Stimulated activated CD4-positive, alpha-beta T cell treated with anti-CD3 and anti-CD28 coated beads, Interleukin-2, amount 100 ng/mL, for 48 hours (primary cell): Measurements from ENCODE around the gene STAB2.

ENCODE experiments used
- DNase-seq, 2 donors: peaks; one replicate each; pipeline ENCODE4 v3.0.0-alpha.2; 2020

The STAB2 gene

DNA sequence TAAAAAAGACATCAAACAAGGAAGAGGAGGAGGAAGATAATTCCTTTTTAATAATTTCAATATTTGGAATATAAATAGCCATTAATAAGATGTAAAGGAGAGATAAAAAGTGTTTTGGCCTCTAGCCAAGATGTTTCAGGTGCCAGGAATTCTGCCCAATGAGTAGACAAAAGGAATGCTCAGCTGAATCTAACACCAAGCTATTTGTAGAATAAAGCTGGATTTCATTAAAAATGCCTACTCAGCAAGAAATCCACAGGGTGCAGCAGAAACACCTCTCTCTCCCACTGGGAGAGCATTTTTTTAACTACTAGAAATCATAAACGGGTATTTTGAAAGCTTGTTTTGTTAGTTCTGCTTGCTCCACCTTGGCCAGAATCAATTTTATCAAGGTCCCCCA, 4.1 kb upstream of the STAB2 start:
- no peak for DNase-seq

GRCh38 chr12:103586132-103586531, 941 bp upstream of the STAB2 start:
- DNase-seq = no peak

DNA sequence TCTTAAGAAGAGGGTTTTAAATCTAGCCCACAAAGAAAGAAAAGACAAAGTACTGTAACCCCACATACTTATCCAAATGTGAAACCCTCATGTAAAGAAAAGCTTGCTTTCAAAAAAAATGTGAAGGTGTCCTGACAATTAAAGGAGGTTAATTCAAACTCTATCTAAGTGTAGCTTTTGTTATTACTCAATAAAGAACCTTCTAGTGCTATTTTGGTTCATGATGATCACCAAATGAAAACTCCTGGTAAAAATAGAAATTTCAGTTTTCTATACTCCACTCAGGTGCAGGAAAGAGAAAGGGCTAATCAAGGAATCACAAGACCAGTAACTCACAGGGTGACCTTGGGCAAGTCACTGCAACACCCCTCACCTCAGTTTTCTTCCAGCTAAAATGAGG, 1.6 kb downstream of the STAB2 start:
- DNase-seq = no peak

GRCh38 chr12:103589517-103589916, 2.4 kb downstream of the STAB2 start:
- DNase-seq = no peak

GRCh38 chr12:103590271-103590670, 3.2 kb downstream of the STAB2 start:
- DNase-seq = no peak

- no peak for DNase-seq
These were observed 9.9 kb downstream of the STAB2 start for GRCh38 chr12:103596981-103597380.

DNA sequence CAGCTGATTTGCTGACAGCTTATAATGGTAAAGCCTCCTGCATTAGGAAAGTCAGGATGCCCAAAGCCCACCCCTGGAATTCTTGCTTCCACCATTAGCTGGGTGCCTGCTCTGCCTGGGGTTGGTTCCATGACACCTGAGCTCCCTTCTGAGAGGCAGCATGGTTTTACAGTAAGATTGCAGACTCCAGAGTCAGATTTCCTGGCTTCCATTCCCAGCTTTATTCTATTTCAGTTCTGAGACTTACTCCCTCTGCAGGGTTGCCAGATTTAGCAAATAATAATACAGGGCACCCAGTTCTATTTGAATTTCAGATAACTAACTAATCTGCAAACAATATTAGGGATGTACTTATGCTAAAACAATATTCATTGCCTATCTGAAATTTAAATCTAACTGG, 12.2 kb downstream of the STAB2 start:
- no peak for DNase-seq

DNA sequence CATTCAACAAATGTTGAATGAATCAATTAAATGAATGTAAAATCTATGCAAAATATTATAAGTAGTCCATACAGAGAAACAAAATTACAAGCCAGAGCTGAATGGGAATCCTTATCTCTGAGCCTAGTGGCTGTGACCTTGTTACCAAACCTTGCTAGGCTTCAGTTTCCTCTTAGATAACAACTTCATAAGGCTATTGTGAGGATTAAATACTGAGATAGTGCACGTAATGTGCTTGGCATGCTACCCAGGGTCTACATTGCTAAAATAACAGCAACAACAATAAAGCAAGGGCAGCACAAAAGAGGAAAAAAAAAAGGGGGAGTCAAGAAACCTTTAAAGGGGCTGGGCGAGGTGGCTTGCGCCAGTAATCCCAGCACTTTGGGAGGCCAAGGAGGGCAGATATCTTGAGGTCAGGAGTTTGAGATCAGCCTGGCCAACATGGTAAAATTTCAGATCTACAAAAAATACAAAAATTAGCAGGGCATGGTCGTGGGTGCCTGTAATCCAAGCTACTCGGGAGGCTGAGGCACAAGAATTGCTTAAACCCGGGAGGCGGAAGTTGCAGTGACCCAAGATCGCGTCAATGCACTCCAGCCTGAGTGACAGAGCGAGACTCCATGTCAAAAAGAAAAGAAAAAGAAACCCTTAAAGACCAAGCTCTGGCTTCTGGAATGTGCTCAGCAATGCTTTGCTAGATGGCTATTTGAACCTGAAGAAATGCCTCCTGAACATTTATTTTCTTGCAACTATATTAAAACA, 14.1 kb downstream of the STAB2 start:
- no peak for DNase-seq

DNA sequence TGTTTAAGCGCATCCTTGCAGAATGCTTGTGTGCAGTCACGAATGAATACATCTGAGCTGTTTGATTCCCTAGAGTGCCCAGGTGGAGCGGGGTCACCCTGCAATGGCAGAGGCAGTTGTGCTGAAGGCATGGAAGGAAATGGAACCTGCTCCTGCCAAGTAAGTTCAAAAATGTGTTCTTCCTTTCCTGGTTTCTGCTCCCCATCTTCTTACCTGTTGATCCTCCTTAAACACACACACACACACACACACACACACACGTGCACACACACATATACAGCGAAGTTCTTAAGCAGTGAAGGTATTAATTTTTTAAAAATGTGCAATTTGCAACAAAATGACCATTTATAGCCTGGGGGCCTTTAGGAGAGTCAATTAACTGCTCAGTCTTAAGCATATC, 33.3 kb downstream of the STAB2 start:
- no peak for DNase-seq

GRCh38 chr12:103623716-103624115, 36.6 kb downstream of the STAB2 start:
- no peak for DNase-seq

- no peak for DNase-seq
These were observed 39.4 kb downstream of the STAB2 start for GRCh38 chr12:103626498-103626897.

DNA sequence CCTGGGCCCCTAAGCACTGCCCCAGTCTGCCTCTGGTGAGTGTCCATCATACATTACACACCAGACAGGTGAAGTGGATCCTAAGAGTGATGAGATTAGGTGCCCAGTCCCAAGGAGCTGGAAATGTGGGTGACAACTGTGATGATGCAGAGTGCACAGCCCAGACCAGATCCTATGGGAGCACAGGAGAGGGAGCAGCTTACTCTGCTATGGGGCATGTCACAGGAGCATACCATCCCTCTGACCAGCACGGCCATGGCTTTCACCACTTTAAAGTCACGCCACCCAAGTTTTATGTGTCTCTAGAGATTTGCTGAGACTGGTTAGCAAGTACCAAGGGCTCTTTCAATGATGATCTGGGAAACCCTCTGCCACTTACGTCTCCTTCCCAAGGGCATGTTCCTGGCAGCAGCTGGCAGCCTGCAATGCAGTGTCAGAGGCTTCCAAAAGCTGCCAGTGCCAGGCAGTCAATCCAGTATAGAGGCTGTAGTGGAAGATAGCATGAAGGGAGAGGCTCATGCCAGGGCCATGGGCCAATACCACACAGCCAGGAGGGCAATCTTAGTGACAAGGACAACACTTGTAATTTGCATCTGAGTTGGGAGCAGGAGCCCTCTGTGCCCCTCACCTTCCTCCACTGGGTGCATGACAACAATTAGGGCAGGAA, 40.2 kb downstream of the STAB2 start:
- no peak for DNase-seq

GRCh38 chr12:103632554-103633216, 45.6 kb downstream of the STAB2 start:
- DNase-seq = peak; percentile 65 to 69

DNA sequence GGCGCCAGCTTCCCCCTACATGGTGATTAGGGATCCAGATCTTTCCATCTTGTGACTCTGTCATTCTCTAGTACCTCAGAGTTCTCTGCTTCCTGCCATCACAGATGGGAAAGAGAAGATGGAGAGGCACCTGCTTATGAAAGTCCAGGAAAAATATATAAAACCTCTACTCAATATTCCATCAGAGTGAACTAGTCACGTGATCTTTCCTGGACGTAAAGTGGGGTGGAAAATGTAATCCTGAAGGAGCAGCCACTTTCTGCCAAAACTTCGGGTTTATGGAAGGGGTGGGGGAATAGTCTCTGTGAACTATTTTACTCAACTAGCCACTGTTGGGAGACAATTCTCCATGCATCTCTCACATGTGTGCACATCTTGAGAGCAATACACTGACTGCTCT, 47.7 kb downstream of the STAB2 start:
- DNase-seq = no peak

GRCh38 chr12:103635419-103635818, 48.3 kb downstream of the STAB2 start:
- DNase-seq = no peak

DNA sequence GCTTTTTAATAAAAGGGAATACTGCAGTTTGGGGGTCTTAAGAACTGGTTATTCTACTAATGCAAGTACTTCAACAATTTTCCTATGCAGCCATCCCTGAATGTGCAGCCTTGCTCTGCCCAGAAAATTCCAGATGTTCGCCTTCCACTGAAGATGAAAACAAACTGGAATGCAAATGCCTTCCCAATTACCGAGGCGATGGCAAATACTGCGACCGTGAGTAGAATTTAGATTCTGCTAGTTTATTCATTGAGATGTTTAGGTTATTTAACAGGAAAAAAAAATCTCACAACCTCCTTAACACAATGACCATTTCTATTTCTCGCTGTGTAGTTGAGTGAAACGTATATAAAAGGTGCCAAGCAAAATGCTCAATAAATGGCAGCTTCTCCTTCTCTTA, 49.9 kb downstream of the STAB2 start:
- no peak for DNase-seq

DNA sequence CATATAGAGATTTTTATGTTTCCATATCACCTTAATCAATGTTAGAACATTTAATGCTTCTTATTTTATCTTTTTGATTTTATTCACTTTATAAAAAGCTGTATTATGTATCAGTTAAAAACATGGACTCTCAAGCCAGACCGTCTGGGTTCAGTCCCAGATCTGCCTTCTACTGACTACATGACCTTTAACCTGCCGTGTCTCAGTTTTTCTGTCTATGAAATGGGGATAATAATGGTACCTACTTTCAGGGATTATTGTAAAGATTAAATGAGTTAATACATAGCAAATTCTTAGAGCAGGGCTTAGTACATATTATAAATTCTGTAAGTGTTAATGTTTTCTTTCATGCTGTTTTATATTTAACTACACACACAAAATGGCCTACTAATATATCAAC, 50.4 kb downstream of the STAB2 start:
- no peak for DNase-seq

DNA sequence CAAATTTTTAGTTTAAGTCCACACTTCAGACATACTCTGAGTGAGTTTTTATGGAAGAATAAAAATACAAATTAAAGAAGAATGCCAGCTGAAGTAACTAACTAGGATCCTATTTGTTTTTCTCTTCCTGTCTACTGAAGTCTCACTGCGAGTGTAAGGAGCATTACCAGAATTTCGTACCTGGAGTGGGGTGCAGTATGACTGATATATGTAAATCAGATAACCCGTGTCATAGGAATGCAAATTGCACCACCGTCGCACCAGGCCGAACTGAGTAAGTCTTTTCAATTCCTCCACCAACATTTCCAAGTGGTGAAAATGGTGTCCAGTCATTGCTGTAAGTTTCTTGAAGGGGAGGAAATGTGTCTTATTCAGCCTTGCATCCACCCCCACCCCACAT, 52.9 kb downstream of the STAB2 start:
- DNase-seq = no peak

DNA sequence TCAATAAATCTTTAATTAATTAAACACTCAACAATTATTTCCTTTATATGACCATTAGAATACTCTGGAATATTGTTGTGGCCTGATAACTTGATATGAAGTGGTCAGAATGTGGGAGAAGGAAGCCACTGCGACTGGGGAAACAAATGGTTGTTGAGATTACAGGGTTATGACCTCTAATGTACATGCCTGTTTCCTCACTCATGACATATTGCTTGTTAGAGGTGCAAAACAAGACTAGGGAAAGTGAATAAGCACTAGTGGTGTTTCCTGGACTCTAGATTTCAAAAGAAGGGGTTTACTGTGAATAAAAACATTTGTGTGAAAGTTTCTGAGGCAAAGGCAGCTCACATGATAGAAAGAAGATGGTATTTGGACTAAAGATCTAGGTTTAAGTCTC, 53.3 kb downstream of the STAB2 start:
- DNase-seq = no peak

DNA sequence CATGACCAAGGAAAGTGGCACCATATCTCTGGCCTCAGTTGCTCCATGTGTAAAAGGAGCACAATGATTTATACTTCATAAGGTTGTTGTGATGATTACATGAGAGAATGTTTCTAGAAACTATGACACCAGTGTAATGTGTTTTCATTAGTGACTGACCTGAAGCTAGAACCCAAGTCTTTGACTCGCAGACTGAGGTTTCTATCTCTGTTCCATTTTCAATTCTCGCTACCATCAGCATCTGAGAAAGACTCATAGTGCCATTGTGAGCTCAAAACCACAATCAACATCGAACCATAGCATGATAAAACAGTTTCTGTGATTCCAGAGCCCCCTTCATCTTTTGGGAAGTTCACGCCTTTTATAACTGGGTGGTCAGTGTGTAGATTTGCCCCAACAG, 53.8 kb downstream of the STAB2 start:
- DNase-seq = no peak

- no peak for DNase-seq
These were observed 55.3 kb downstream of the STAB2 start for GRCh38 chr12:103642240-103642864.

DNA sequence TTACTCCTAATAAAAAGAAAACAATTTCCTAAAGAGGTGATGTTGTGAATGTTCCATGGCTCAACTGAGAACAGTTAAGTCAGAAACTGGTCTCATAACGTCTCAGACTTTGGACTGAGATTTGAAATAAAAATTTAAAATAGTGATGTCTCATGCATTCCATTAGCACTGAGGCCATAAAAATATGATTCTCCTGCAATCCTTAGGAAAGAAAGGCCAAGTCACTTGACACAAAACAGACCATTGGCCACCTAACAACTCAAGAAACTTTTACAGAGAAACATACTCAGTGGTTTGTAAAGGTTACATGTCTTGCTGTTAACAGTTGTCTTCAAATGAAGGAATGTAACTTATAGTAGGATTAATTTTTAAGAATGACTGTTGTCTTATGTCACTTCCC, 58.1 kb downstream of the STAB2 start:
- DNase-seq = no peak

DNA sequence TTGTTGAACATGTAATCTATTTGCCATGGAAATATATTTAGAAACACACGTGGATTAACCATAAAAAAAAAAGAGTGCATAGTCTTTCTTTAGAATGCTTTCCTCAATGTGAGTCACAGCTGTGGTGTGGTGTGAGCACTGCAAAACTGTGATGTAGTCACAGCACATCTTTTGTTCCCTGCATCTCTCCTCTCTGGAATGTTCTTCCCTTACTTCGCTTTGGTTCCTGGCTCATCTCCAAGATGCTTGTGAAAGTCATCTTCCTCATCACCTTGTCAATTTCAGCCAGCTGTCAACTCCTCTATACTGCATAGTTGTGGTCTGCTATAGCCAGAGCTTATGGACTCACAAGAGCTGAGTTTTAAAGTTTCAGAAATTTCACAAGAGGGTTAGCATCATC, 60.2 kb downstream of the STAB2 start:
- DNase-seq = no peak

DNA sequence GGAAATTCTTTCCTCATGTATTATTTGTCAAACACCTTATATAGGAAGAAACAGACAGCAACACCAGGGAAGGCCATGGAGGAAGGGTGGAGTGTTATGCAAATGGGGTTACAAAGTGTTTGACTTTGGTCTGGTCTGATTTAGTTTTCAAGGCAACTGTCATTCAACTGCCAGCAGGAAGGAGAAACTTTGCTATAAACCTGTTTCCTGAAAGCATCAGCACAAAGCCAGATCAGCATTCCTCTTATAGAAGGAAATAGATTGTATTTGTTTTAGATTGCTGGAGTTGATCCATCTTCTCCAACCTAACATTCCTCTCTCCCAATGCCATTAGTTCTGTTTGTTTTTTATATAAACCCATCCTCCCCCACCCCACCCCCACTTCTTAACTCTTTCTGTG, 65.7 kb downstream of the STAB2 start:
- no peak for DNase-seq
